GM06990 (cell line): ENCODE data around the gene CLEC1A.

Experiments
- DNase-seq: peaks from one replicate; pipeline ENCODE4 v3.0.0-alpha.2; 2011; ENCODE audit not compliant: insufficient read length; ENCODE audit errors: extremely low read depth
- H3K27me3 ChIP-seq: replicated peaks from 2 replicates; pipeline ENCODE4 v1.6.0; 2011; ENCODE audit warnings: low read length; ENCODE audit not compliant: control insufficient read depth, insufficient read depth
- H3K36me3 ChIP-seq: 2 replicates; pipeline ENCODE4 v1.5.1; 2011; ENCODE audit warnings: low read length; ENCODE audit not compliant: control insufficient read depth, insufficient read depth
- H3K4me3 ChIP-seq: replicated peaks from 2 replicates; pipeline ENCODE4 v1.5.1; 2011; ENCODE audit warnings: low read depth, mild to moderate bottlenecking, control low read depth, low read length
- TF ChIP-seq, protein P1 (sequence below): IDR thresholded peaks from 2 replicates; pipeline ENCODE4 v1.5.1; 2011; ENCODE audit warnings: low read length, control low read depth, mild to moderate bottlenecking, inconsistent platforms; ENCODE audit not compliant: insufficient read depth, poor library complexity, severe bottlenecking

Gene CLEC1A

GRCh38 chr12:10135126-10135525, 36.3 kb upstream of the CLEC1A start:
- TF ChIP-seq, protein P1, sequence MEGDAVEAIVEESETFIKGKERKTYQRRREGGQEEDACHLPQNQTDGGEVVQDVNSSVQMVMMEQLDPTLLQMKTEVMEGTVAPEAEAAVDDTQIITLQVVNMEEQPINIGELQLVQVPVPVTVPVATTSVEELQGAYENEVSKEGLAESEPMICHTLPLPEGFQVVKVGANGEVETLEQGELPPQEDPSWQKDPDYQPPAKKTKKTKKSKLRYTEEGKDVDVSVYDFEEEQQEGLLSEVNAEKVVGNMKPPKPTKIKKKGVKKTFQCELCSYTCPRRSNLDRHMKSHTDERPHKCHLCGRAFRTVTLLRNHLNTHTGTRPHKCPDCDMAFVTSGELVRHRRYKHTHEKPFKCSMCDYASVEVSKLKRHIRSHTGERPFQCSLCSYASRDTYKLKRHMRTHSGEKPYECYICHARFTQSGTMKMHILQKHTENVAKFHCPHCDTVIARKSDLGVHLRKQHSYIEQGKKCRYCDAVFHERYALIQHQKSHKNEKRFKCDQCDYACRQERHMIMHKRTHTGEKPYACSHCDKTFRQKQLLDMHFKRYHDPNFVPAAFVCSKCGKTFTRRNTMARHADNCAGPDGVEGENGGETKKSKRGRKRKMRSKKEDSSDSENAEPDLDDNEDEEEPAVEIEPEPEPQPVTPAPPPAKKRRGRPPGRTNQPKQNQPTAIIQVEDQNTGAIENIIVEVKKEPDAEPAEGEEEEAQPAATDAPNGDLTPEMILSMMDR, result no peak
- Histone ChIP-seq H3K27me3 (no peaks in the 10 kb centered on the region), H3K4me3 (no peak overlapping the region), H3K36me3 (no peaks in the 10 kb centered on the region)
- DNase-seq, result no peak

- TF ChIP-seq, protein P1, result no peak
- DNase-seq, result no peak
- Histone ChIP-seq H3K4me3 (no peak overlapping the region), H3K27me3 (no peaks in the 10 kb centered on the region; the same call in 1 of the 2 replicates), H3K36me3 (no peaks in the 10 kb centered on the region)
These were observed 34.1 kb upstream of the CLEC1A start for GRCh38 chr12:10132850-10133370.

DNA sequence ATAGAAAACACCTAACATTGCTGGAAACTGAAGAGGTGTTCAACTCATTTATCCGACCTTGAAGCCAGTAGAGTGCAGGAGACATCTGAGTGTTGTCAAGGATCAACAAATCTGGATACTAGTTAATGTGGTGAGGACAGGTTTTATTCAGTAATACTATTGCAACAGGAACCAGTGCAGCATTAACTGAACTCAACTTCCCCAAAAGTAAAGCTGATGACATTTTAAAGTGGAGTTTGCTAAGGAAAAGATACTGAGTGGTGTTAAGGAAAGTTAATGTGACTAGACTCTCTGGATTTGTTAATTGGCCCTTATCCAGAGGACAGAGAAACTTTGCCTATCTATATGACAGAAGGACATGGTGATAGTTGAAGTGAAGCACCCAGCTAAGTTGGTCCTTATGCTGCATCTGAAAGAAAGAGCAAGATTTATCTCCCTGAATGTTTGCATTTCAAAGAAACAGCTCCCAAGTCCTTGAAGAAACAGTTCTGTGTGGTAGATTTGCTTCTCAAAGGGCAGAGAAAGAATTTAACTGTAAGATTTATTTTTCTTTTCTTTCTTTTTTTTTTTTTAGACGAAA, 32.4 kb upstream of the CLEC1A start:
- DNase-seq, result no peak
- H3K27me3 ChIP-seq, result no peaks in the 10 kb centered on the region; the same call in 1 of the 2 replicates
- TF ChIP-seq, protein P1, result no peak
- no peak overlapping the region for H3K4me3 ChIP-seq
- no peaks in the 10 kb centered on the region for H3K36me3 ChIP-seq

DNA sequence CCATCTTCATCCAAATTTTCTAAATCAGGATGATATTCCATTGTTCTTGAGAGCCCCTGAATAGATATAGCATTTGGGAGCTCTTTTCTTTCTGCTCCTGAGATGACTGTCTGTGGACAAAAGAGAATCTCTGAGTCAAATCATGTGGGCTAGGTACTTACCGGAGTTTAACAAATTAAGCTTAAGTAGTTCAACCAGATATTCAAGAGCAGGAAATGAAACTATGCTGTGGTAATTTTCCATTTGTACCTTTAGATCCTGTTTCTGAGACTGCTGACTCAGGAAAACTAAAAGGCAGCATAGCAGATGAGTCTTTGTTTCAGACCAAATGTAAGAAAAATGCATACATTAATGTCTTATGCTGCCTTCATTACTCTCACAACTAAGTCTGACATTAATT, 31.3 kb upstream of the CLEC1A start, which contains the start of gene CLEC7A:
Gene CLEC7A (minus strand): TSS at position 158 of the 400 bp plus-strand sequence. CDS start 117 bp downstream, at position 41.
- peak; percentile 36 for DNase-seq
- Histone ChIP-seq H3K36me3 (no peaks in the 10 kb centered on the region), H3K27me3 (no peaks in the 10 kb centered on the region; the same call in 1 of the 2 replicates), H3K4me3 (no peak within 1 kb of the TSS)
- TF ChIP-seq, protein P1, result no peak

DNA sequence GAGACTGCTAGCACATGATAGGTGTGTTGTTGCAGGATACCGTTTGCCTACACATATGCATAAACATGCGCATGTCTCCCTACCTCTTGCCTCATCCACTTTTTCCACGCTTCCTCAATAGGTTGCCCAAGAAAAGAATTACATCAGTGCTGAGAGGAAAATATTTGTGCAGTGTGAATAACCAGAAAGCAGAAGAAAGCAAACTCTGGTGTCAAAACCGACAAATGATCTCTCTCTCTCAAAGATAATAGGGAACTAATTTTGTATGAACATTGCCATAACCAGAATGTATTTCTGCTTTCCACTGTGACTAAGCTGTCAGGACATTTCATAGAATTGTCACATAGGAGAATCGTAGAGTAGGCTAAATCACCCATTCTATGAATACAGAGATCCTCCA, 29.9 kb upstream of the CLEC1A start:
- no peaks in the 10 kb centered on the region; the same call in 1 of the 2 replicates for H3K27me3 ChIP-seq
- no peaks in the 10 kb centered on the region for H3K36me3 ChIP-seq
- DNase-seq, result no peak
- no peak overlapping the region for H3K4me3 ChIP-seq
- TF ChIP-seq, protein P1, result no peak
